B cell (primary cell): ENCODE data around the gene JAML. TPM values are rescaled to one million over a fixed set of nuclear protein-coding genes. Genes with fewer than 3 reads are reported as not detected.

Experiments used
- ATAC-seq: fragments of 200-7000 bp; cut with Tn5 transposase; one replicate; pipeline ENCODE4 v1.10.0; 2021; ENCODE audit warnings: low read depth, mild to moderate bottlenecking, moderate number of reproducible peaks, moderate library complexity
- CTCF ChIA-PET: fragments of 350-600 bp; sonication (Branson Sonifier 250); formaldehyde crosslinking; loops from one replicate; lab custom pipeline; 2021; ENCODE audit warnings: antibody characterized with exemption, inconsistent platforms; lab: Charles Lee
- POLR2A ChIA-PET: fragments of 350-600 bp; sonication (Branson Sonifier 250); formaldehyde crosslinking; loops from one replicate; lab custom pipeline; 2021; ENCODE audit warnings: antibody characterized with exemption; lab: Charles Lee
- DNase-seq: peaks from one replicate; pipeline ENCODE4 v3.0.0; 2013
- H2AFZ ChIP-seq: 2 replicates; pipeline ENCODE4 v1.6.1; 2012; ENCODE audit warnings: mild to moderate bottlenecking, low read depth, low read length; ENCODE audit not compliant: insufficient read depth, poor library complexity, severe bottlenecking
- H3K27ac ChIP-seq, 2 donors: 1 replicate in 1 of 2; 2 replicates in 1 of 2; pipeline ENCODE4 v1.5.1; 2012 to 2013; ENCODE audit warnings: low read length in 2 of 2, mild to moderate bottlenecking in 2 of 2, moderate library complexity in 1 of 2
- H3K27me3 ChIP-seq, 4 experiments: fragments of 200-600 bp in 1 of 4; sonication (generic) in 1 of 4; replicated peaks in 1 of 4; 1 replicate in 2 of 4; 2 replicates in 2 of 4; pipeline versions ENCODE4 v1.6.1 to v1.7.0; 2013 to 2016; ENCODE audit warnings: low read length in 3 of 4, mild to moderate bottlenecking in 2 of 4, mixed read lengths in 1 of 4, moderate library complexity in 1 of 4; ENCODE audit not compliant: insufficient read depth in 4 of 4, control insufficient read depth in 3 of 4; ENCODE audit errors: control extremely low read depth in 1 of 4
- H3K36me3 ChIP-seq, 2 experiments: replicated peaks in 1 of 2; 1 replicate in 1 of 2; 2 replicates in 1 of 2; pipeline versions ENCODE4 v1.6.1 to v1.7.1; 2013; ENCODE audit warnings: low read length in 1 of 2; ENCODE audit not compliant: insufficient read depth in 2 of 2, control insufficient read depth in 1 of 2; ENCODE audit errors: control extremely low read depth in 1 of 2, extremely low read depth in 1 of 2
- H3K4me1 ChIP-seq, 2 donors: fragments of 200-600 bp in 1 of 2; sonication (generic) in 1 of 2; 1 replicate in 1 of 2; 2 replicates in 1 of 2; pipeline versions ENCODE4 v1.5.1 to v1.6.1; 2013 to 2017; ENCODE audit warnings: low read length in 2 of 2; ENCODE audit not compliant: control insufficient read depth in 2 of 2, insufficient read depth in 2 of 2
- H3K4me2 ChIP-seq: replicated peaks from 2 replicates; pipeline ENCODE3; 2012; ENCODE audit warnings: mild to moderate bottlenecking, low read depth, low read length; ENCODE audit not compliant: poor library complexity, severe bottlenecking
- H3K4me3 ChIP-seq, 5 experiments: fragments of 200-600 bp in 1 of 5; sonication (generic) in 1 of 5; 1 replicate in 3 of 5; 2 replicates in 2 of 5; pipeline versions ENCODE4 v1.5.1 to v1.7.0; 2011 to 2016; ENCODE audit warnings: low read length in 4 of 5, mild to moderate bottlenecking in 4 of 5, low read depth in 2 of 5, control low read depth in 1 of 5, moderate library complexity in 1 of 5; ENCODE audit not compliant: insufficient read depth in 1 of 5; ENCODE audit errors: control extremely low read depth in 1 of 5, extremely low read depth in 1 of 5
- H3K79me2 ChIP-seq: fragments of 200-600 bp; sonication (generic); one replicate; pipeline ENCODE4 v1.6.0; 2016; ENCODE audit warnings: low read length; ENCODE audit not compliant: control insufficient read depth, insufficient read depth
- H3K9ac ChIP-seq: fragments of 200-600 bp; sonication (generic); 2 replicates; pipeline ENCODE4 v1.6.1; 2017; ENCODE audit warnings: mild to moderate bottlenecking, low read length, moderate library complexity
- H3K9me3 ChIP-seq, 3 donors: one replicate each; pipeline versions ENCODE4 v1.6.1 to v1.7.1; 2013; ENCODE audit warnings: low read length in 2 of 3; ENCODE audit not compliant: control insufficient read depth in 2 of 3, insufficient read depth in 1 of 3; ENCODE audit errors: control extremely low read depth in 1 of 3
- H4K20me1 ChIP-seq: 2 replicates; pipeline ENCODE4 v1.6.0; 2012; ENCODE audit warnings: mild to moderate bottlenecking, low read length; ENCODE audit not compliant: insufficient read depth, control insufficient read depth, poor library complexity, severe bottlenecking
- H3K27ac Mint-ChIP-seq: one replicate; pipeline ENCODE4 v1.8.0; 2021; ENCODE audit warnings: mixed read lengths
- H3K27me3 Mint-ChIP-seq: one replicate; pipeline ENCODE4 v1.8.0; 2021; ENCODE audit warnings: mixed read lengths
- H3K4me1 Mint-ChIP-seq: one replicate; pipeline ENCODE4 v1.8.0; 2021; ENCODE audit warnings: mixed read lengths
- H3K4me3 Mint-ChIP-seq: one replicate; pipeline ENCODE4 v1.8.0; 2021; ENCODE audit warnings: mixed read lengths
- H3K9me3 Mint-ChIP-seq: one replicate; pipeline ENCODE4 v1.8.0; 2022; ENCODE audit warnings: mixed read lengths; ENCODE audit not compliant: insufficient read depth
- EZH2 ChIP-seq: IDR thresholded peaks from 2 replicates; pipeline ENCODE4 v1.6.1; 2012; ENCODE audit warnings: borderline replicate concordance, low read depth, mild to moderate bottlenecking, moderate library complexity, low read length; ENCODE audit not compliant: insufficient read depth, poor library complexity, severe bottlenecking
- WGBS: methylation state at CpG from one replicate; pipeline ENCODE4 v1.1.5; 2013; ENCODE audit warnings: missing lambda C conversion rate; ENCODE audit not compliant: insufficient coverage; 5-methylcytosine and 5-hydroxymethylcytosine counted together
- intact Hi-C: fragments of 100-400 bp; cut with micrococcal nuclease; formaldehyde crosslinking; loops from one replicate; pipeline ENCODE4 v1.10.0; 2022
- polyA plus RNA-seq: library from polyadenylated mRNA; depleted of rRNA; stranded (reverse); fragments of >200 nt; gene quantifications from 2 replicates; pipeline ENCODE4 v1.2.3, GENCODE V29; 2012
- total RNA-seq, 2 donors: library from RNA; stranded (reverse); fragments of 120-200 nt in 1 of 2; gene quantifications; 1 replicate in 1 of 2; 2 replicates in 1 of 2; pipeline versions ENCODE4 v1.2.3 to v1.2.4, GENCODE V29; 2013 to 2022
- TF ChIP-seq, protein P1 (sequence below): fragments of 200-600 bp; IDR thresholded peaks from one replicate; pipeline ENCODE4 v1.8.0; 2022; ENCODE audit warnings: antibody characterized with exemption, mild to moderate bottlenecking

Gene JAML
- total and polyA plus RNA-seq, 2 donors (not counting 1 experiment from before 2014, with no cell fraction given) = 1.0 to 9.6 TPM

GRCh38 chr11:118175993-118176777, 48.6 kb downstream of the JAML start, which contains the start of gene SCN2B:
Gene SCN2B, minus strand, starts transcription at chr11:118176639. Its CDS starts 208 bp downstream, at chr11:118176431.
- Histone ChIP-seq H4K20me1 (no peaks in the 10 kb centered on the region), H3K9me3 (no peaks in the 10 kb centered on the region), H3K27me3 (peaks cover 0 to 15% (median 0%) of the 10 kb centered on the region in 4 experiments), H3K9ac (no peak within 1 kb of the TSS), H2AFZ (no peak within 1 kb of the TSS), H3K4me3 (no peak within 1 kb of the TSS), H3K79me2 (no peaks in the 10 kb centered on the region), H3K36me3 (no peaks in the 10 kb centered on the region), H3K4me1 (peaks cover 0 to 5% of the 10 kb centered on the region in 2 donors), H3K4me2 (no peak within 1 kb of the TSS), H3K27ac (no peak within 1 kb of the TSS)
- H3K4me3 Mint-ChIP-seq = no peak within 1 kb of the TSS
- H3K27me3 Mint-ChIP-seq = peaks cover 32% of the 10 kb centered on the region
- H3K4me1 Mint-ChIP-seq = peaks cover 3% of the 10 kb centered on the region
- intact Hi-C loops = no loop called here
- ChIA-PET POLR2A (no interaction called here), CTCF (interaction anchor here (0.8 to 8.8 kb wide), 2 partner anchors 19 to 31 kb away, joined by 3 to 96 read pairs; no protein-coding TSS in a partner anchor)
- H3K9me3 Mint-ChIP-seq = no peaks in the 10 kb centered on the region
- H3K27ac Mint-ChIP-seq = no peak within 1 kb of the TSS
- no peak for TF ChIP-seq EZH2
- TF ChIP-seq, protein P1, sequence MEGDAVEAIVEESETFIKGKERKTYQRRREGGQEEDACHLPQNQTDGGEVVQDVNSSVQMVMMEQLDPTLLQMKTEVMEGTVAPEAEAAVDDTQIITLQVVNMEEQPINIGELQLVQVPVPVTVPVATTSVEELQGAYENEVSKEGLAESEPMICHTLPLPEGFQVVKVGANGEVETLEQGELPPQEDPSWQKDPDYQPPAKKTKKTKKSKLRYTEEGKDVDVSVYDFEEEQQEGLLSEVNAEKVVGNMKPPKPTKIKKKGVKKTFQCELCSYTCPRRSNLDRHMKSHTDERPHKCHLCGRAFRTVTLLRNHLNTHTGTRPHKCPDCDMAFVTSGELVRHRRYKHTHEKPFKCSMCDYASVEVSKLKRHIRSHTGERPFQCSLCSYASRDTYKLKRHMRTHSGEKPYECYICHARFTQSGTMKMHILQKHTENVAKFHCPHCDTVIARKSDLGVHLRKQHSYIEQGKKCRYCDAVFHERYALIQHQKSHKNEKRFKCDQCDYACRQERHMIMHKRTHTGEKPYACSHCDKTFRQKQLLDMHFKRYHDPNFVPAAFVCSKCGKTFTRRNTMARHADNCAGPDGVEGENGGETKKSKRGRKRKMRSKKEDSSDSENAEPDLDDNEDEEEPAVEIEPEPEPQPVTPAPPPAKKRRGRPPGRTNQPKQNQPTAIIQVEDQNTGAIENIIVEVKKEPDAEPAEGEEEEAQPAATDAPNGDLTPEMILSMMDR = no peak
- DNase-seq (no peak), ATAC-seq (no peak)
- 75% methylated on average over 7 of the region's 14 CpGs for WGBS
